ENCODE results near the gene FBXO11.
"Not testable (repeated sequence)": the region's sequence is repeated elsewhere in the genome, so short reads cannot be mapped to it uniquely, and the experiment has no call there.

The FBXO11 gene

DNA sequence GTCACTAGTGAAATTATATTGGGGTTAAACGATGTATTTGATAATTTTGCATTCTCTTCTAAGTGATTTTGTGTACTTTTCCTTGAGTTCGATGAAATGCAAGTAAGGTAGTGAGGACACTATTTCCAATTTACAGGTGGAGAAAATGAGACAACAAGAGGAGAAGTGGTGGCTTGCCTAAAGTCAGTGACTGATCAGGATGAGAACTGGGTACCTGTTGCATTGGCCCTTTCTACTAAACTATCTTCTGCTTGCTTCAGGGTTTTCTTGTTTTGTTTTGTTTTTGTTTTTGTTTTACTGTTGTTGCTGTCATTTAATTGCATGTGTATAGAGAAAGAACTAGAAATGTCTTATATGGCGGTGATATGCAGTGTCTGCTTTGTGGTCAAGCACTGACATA is 31.4 kb upstream of the FBXO11 start:
- H3K9me3 ChIP-seq (ENCODE audit: severe bottlenecking) = no peaks in the 10 kb centered on the region
- H3K27me3 ChIP-seq (ENCODE audit: insufficient read depth, low read depth, severe bottlenecking) = no peaks in the 10 kb centered on the region
- H3K4me3 ChIP-seq (ENCODE audit: low read depth, low read length) = no peak overlapping the region
- H3K36me3 ChIP-seq = no peaks in the 10 kb centered on the region
- no peak for DNase-seq
- H3K27ac ChIP-seq = no peak overlapping the region
- TF ChIP-seq, protein P1, sequence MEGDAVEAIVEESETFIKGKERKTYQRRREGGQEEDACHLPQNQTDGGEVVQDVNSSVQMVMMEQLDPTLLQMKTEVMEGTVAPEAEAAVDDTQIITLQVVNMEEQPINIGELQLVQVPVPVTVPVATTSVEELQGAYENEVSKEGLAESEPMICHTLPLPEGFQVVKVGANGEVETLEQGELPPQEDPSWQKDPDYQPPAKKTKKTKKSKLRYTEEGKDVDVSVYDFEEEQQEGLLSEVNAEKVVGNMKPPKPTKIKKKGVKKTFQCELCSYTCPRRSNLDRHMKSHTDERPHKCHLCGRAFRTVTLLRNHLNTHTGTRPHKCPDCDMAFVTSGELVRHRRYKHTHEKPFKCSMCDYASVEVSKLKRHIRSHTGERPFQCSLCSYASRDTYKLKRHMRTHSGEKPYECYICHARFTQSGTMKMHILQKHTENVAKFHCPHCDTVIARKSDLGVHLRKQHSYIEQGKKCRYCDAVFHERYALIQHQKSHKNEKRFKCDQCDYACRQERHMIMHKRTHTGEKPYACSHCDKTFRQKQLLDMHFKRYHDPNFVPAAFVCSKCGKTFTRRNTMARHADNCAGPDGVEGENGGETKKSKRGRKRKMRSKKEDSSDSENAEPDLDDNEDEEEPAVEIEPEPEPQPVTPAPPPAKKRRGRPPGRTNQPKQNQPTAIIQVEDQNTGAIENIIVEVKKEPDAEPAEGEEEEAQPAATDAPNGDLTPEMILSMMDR (IDR thresholded peaks at IDR 0.05; ENCODE audit: low read depth, low read length) = no peak

DNA sequence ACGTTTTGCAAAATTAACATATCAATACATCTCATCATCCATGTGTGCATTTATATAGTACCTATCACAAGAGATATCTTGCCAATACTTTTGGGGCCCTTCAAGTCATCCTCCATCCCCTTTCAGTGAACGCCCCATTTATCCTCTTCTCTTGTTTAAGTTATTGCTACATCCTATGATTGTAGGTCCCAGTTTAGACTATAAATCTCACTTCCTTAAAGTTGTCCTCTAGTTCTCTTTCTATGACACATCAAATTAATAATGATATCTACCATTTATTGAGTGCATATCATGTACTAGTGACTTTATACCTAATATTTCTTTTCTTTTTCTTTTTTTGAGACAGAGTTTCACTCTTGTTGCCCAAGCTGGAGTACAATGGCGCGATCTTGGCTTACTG is 28.8 kb upstream of the FBXO11 start:
- H3K36me3 ChIP-seq = no peaks in the 10 kb centered on the region
- no peak overlapping the region for H3K4me3 ChIP-seq (ENCODE audit: low read depth, low read length)
- H3K9me3 ChIP-seq (ENCODE audit: severe bottlenecking) = no peaks in the 10 kb centered on the region
- no peaks in the 10 kb centered on the region for H3K27me3 ChIP-seq (ENCODE audit: insufficient read depth, low read depth, severe bottlenecking)
- no peak overlapping the region for H3K27ac ChIP-seq
- TF ChIP-seq, protein P1 (IDR thresholded peaks at IDR 0.05; ENCODE audit: low read depth, low read length) = no peak
- no peak for DNase-seq

DNA sequence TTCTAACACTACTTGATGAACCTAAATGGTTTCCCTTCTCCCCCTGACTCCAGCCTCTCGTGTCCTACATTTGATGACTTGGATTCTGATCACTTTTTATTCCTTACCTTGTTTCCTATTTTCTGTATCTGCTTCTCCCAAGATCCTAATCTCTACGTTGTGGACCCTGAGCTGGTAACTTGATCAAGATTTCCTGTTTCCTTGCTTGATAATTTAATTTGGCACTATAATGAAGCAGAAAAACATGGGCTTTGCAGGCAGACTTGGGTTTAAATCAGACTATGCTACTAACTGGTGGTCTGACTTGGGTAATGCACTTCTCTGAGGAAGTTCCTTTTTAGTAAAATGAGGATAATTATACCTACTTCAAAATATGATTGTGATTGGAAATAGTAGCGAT is 11.7 kb upstream of the FBXO11 start:
- no peaks in the 10 kb centered on the region for H3K36me3 ChIP-seq
- H3K27ac ChIP-seq = no peak overlapping the region
- H3K9me3 ChIP-seq (ENCODE audit: severe bottlenecking) = no peaks in the 10 kb centered on the region
- no peak for DNase-seq
- H3K4me3 ChIP-seq (ENCODE audit: low read depth, low read length) = no peak overlapping the region
- no peaks in the 10 kb centered on the region for H3K27me3 ChIP-seq (ENCODE audit: insufficient read depth, low read depth, severe bottlenecking)
- TF ChIP-seq, protein P1 (IDR thresholded peaks at IDR 0.05; ENCODE audit: low read depth, low read length) = no peak

DNA sequence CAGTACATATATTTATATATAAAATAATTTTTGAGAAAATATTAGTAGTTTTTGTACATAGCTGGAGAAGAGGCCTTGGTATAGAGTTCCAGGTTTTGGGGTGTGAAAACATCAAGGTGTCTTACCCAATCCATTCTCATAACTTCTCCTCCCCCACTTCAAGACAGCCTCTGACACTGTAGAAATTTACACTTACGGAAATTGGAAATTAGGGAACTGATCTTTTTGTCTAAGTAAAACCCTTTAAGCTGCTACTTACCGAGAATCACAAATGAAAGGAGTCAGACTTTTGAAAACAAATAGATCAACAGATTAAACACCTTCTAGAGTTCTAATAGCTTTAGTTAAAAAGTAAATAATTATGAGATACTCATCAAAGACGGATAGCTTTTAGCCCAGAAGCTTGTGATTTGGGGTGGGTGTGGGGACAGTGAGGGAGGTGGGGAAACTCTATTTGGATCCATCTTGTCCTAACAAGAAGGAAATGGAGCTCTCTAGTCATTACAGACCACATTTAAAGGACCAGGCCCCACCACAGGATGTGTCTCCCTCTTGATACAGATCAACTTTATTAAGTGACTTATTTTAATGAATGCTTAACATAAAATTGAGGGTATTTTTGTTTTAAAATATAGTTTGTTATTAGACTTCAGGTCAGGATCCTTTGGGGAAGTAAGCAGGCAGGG is 11.1 kb upstream of the FBXO11 start:
- DNase-seq = no peak
- TF ChIP-seq, protein P1 (IDR thresholded peaks at IDR 0.05; ENCODE audit: low read depth, low read length) = no peak
- Histone ChIP-seq H3K27ac (no peak overlapping the region), H3K36me3 (no peaks in the 10 kb centered on the region), H3K4me3 (ENCODE audit: low read depth, low read length) (no peak overlapping the region), H3K9me3 (ENCODE audit: severe bottlenecking) (no peaks in the 10 kb centered on the region), H3K27me3 (ENCODE audit: insufficient read depth, low read depth, severe bottlenecking) (no peaks in the 10 kb centered on the region)

DNA sequence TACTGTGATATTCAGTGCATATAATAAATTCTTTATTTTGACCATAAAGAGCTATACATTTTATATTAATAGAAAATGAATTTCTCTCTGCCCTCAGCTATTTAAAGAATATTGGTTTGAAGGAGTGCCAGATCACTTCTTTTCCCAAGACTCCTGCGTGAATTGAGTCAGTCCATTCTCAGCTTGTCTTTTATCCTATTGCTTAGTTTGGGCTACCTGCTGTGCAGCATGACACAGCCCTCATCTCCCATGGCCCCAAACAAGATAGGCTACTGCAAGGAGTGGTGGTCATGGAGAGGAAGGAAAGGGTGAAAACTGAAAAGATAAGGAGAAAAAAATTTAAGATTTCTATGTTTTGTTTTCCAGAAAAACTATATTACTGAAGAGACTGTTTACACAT is 10.1 kb upstream of the FBXO11 start:
- no peak for DNase-seq
- Histone ChIP-seq H3K4me3 (ENCODE audit: low read depth, low read length) (no peak overlapping the region), H3K9me3 (ENCODE audit: severe bottlenecking) (no peaks in the 10 kb centered on the region), H3K36me3 (no peaks in the 10 kb centered on the region), H3K27me3 (ENCODE audit: insufficient read depth, low read depth, severe bottlenecking) (no peaks in the 10 kb centered on the region), H3K27ac (no peak overlapping the region)
- TF ChIP-seq, protein P1 (IDR thresholded peaks at IDR 0.05; ENCODE audit: low read depth, low read length) = no peak

DNA sequence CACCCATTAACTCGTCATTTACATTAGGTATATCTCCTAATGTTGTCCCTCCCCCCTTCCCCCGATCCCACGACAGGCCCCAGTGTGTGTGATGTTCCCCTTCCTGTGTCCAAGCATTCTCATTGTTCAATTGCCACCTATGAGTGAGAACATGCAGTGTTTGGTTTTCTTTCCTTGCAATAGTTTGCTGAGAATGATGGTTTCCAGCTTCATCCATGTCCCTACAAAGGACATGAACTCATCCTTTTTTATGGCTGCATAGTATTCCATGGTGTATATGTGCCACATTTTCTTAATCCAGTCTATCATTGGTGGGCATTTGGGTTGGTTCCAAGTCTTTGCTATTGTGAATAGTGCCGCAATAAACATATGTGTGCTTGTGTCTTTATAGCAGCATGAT is 4.4 kb upstream of the FBXO11 start:
- not testable (repeated sequence) for H3K4me3 ChIP-seq (ENCODE audit: low read depth, low read length); H3K36me3 ChIP-seq; DNase-seq; H3K27ac ChIP-seq; H3K9me3 ChIP-seq (ENCODE audit: severe bottlenecking); H3K27me3 ChIP-seq (ENCODE audit: insufficient read depth, low read depth, severe bottlenecking)

Data from WERI-Rb-1 (cell line).